CD4-positive, alpha-beta memory T cell (primary cell): ENCODE data around the gene FANCE. TPM values are rescaled to one million over a fixed set of nuclear protein-coding genes. Genes with fewer than 3 reads are reported as not detected.

ENCODE experiments used
- CTCF ChIA-PET: fragments of 350-600 bp; sonication (Branson Sonifier 250); formaldehyde crosslinking; loops from one replicate; lab custom pipeline; 2021; ENCODE audit warnings: inconsistent platforms; ENCODE audit not compliant: partially characterized antibody; lab: Charles Lee
- POLR2A ChIA-PET: fragments of 350-600 bp; sonication (Branson Sonifier 250); formaldehyde crosslinking; loops from one replicate; lab custom pipeline; 2021; ENCODE audit not compliant: partially characterized antibody; lab: Charles Lee
- DNase-seq, 5 donors: peaks; one replicate each; pipeline versions ENCODE4 v3.0.0 to v3.0.0-alpha.2; 2020 to 2022; ENCODE audit warnings: mixed read lengths in 1 of 5
- H3K27ac ChIP-seq: one replicate; pipeline ENCODE4 v1.7.0; 2013; ENCODE audit warnings: low read depth, low read length
- H3K27me3 ChIP-seq: 2 replicates; pipeline ENCODE4 v1.7.0; 2013; ENCODE audit warnings: mild to moderate bottlenecking, low read length, moderate library complexity; ENCODE audit not compliant: insufficient read depth
- H3K36me3 ChIP-seq: 2 replicates; pipeline ENCODE4 v1.7.0; 2013; ENCODE audit warnings: mild to moderate bottlenecking, low read length, moderate library complexity; ENCODE audit not compliant: insufficient read depth
- H3K4me1 ChIP-seq: 2 replicates; pipeline ENCODE4 v1.7.0; 2013; ENCODE audit warnings: mild to moderate bottlenecking, low read length, moderate library complexity; ENCODE audit not compliant: insufficient read depth
- H3K4me3 ChIP-seq, 2 donors: one replicate each; pipeline ENCODE4 v1.7.0; 2013; ENCODE audit warnings: low read length in 2 of 2, mild to moderate bottlenecking in 1 of 2
- H3K9me3 ChIP-seq, 2 donors: one replicate each; pipeline ENCODE4 v1.7.0; 2013; ENCODE audit warnings: low read length in 2 of 2, control low read depth in 1 of 2; ENCODE audit not compliant: control insufficient read depth in 1 of 2
- H3K27ac Mint-ChIP-seq, 7 donors: one replicate each; pipeline ENCODE4 v1.8.0; 2020 to 2021; ENCODE audit warnings: mixed read lengths in 7 of 7, mild to moderate bottlenecking in 6 of 7, inconsistent platforms in 3 of 7, moderate library complexity in 3 of 7
- H3K27me3 Mint-ChIP-seq, 2 donors: one replicate each; pipeline ENCODE4 v1.8.0; 2020 to 2021; ENCODE audit warnings: mixed read lengths in 2 of 2
- H3K36me3 Mint-ChIP-seq, 2 donors: one replicate each; pipeline ENCODE4 v1.8.0; 2020 to 2021; ENCODE audit warnings: mixed read lengths in 2 of 2, inconsistent platforms in 1 of 2, mild to moderate bottlenecking in 1 of 2
- H3K4me1 Mint-ChIP-seq, 4 donors: one replicate each; pipeline ENCODE4 v1.8.0; 2020 to 2021; ENCODE audit warnings: mixed read lengths in 4 of 4, mild to moderate bottlenecking in 1 of 4
- H3K4me3 Mint-ChIP-seq, 8 donors: one replicate each; pipeline ENCODE4 v1.8.0; 2020 to 2021; ENCODE audit warnings: mixed read lengths in 8 of 8, mild to moderate bottlenecking in 7 of 8, moderate library complexity in 6 of 8, inconsistent platforms in 3 of 8
- H3K9me3 Mint-ChIP-seq, 8 donors: one replicate each; pipeline ENCODE4 v1.8.0; 2020 to 2021; ENCODE audit warnings: mixed read lengths in 8 of 8, mild to moderate bottlenecking in 5 of 8, inconsistent platforms in 3 of 8, moderate library complexity in 1 of 8
- intact Hi-C: fragments of 100-400 bp; cut with micrococcal nuclease; formaldehyde crosslinking; loops from one replicate; pipeline ENCODE4 v1.15.1; 2023
- polyA plus RNA-seq, 2 donors: library from polyadenylated mRNA; unstranded; fragments of 300-500 nt; fragmentation: Illumina TruSeq; gene quantifications; one replicate each; pipeline ENCODE4 v1.2.3, GENCODE V29; 2021
- total RNA-seq, 2 experiments: library from RNA; stranded (reverse); gene quantifications; one replicate each; pipeline ENCODE4 v1.2.3, GENCODE V29; 2021

Gene FANCE
- total RNA-seq (1 to 10 TPM; 8.9 to 9.0 TPM), polyA plus RNA-seq (1 to 10 TPM; 5.4 to 7.0 TPM)

- ChIA-PET POLR2A (interaction anchor here (0.7 to 7.5 kb wide), 9 partner anchors 16 to 284 kb away, joined by 3 to 107 read pairs (median 7); partner anchors contain the start of genes ARMC12, DEF6, PPARD and RPL10A), CTCF (interaction anchor here (0.9 to 11.9 kb wide), 11 partner anchors 11 to 275 kb away, joined by 3 to 243 read pairs (median 7); partner anchors contain the start of genes DEF6, PPARD and RPL10A)
- Histone ChIP-seq H3K27me3 (no peaks in the 10 kb centered on the region), H3K4me3 (peak within 1 kb of the TSS; percentile 0 to 66), H3K9me3 (no peaks in the 10 kb centered on the region), H3K27ac (peak within 1 kb of the TSS; percentile 59), H3K4me1 (peaks cover 40% of the 10 kb centered on the region), H3K36me3 (no peaks in the 10 kb centered on the region)
- intact Hi-C loops = loop anchor here (1.0 to 5.0 kb wide), 2 partner anchors 16 to 285 kb away; partner anchors contain the start of genes ARMC12 and RPL10A
- Mint-ChIP-seq H3K27me3 (no peaks in the 10 kb centered on the region), H3K36me3 (peaks cover 10 to 14% of the 10 kb centered on the region in 2 donors), H3K4me1 (peaks cover 29 to 53% (median 39%) of the 10 kb centered on the region in 4 donors), H3K4me3 (peak within 1 kb of the TSS; percentile 84 to 91 (median 87)), H3K27ac (peak within 1 kb of the TSS; percentile 54 to 94 (median 89)), H3K9me3 (no peaks in the 10 kb centered on the region)
- peak; percentile 77 to 90 (median 81) for DNase-seq
Measured at GRCh38 chr6:35452183-35453090, at the start of gene FANCE. Gene FANCE, plus strand, starts transcription at chr6:35452338. Its CDS starts 208 bp downstream, at chr6:35452546.

GRCh38 chr6:35402856-35403191, 49.3 kb upstream of the FANCE start:
- no peaks in the 10 kb centered on the region for H3K36me3 ChIP-seq
- ChIA-PET POLR2A (no interaction called here), CTCF (no interaction called here)
- Mint-ChIP-seq H3K9me3 (no peaks in the 10 kb centered on the region), H3K36me3 (peaks cover 6% of the 10 kb centered on the region in 2 donors), H3K4me3 (no peak overlapping the region), H3K4me1 (peaks cover 11 to 45% (median 14%) of the 10 kb centered on the region in 4 donors), H3K27me3 (no peaks in the 10 kb centered on the region), H3K27ac (peak overlapping the region in 6 of 7 donors; percentile 22 to 76 (median 46))
- no peaks in the 10 kb centered on the region for H3K4me1 ChIP-seq
- DNase-seq = no peak
- H3K27me3 ChIP-seq = no peaks in the 10 kb centered on the region
- H3K27ac ChIP-seq = no peak overlapping the region
- no peak overlapping the region for H3K4me3 ChIP-seq
- intact Hi-C loops = no loop called here
- no peaks in the 10 kb centered on the region for H3K9me3 ChIP-seq

- Mint-ChIP-seq H3K4me3 (peak overlapping the region in 1 of 8 donors; percentile 1), H3K27ac (peak overlapping the region; percentile 30 to 68 (median 62)), H3K9me3 (no peaks in the 10 kb centered on the region), H3K4me1 (peaks cover 9 to 46% (median 12%) of the 10 kb centered on the region in 4 donors), H3K36me3 (peaks cover 0 to 3% of the 10 kb centered on the region in 2 donors), H3K27me3 (no peaks in the 10 kb centered on the region)
- Histone ChIP-seq H3K36me3 (no peaks in the 10 kb centered on the region), H3K4me3 (no peak overlapping the region), H3K27ac (no peak overlapping the region), H3K27me3 (no peaks in the 10 kb centered on the region), H3K4me1 (no peaks in the 10 kb centered on the region), H3K9me3 (no peaks in the 10 kb centered on the region)
- ChIA-PET CTCF (interaction anchor here (0.6 to 1.6 kb wide), 3 partner anchors 10 to 58 kb away, joined by 3 read pairs; no protein-coding TSS in a partner anchor), POLR2A (interaction anchor here (0.5 to 0.9 kb wide), 2 partner anchors 16 to 137 kb away, joined by 4 to 5 read pairs; no protein-coding TSS in a partner anchor)
- intact Hi-C loops = no loop called here
- no peak for DNase-seq
Measured at GRCh38 chr6:35403544-35404442, 48.3 kb upstream of the FANCE start.

GRCh38 chr6:35406711-35407485, 45.2 kb upstream of the FANCE start:
- Histone ChIP-seq H3K27ac (no peak overlapping the region), H3K27me3 (no peaks in the 10 kb centered on the region), H3K4me3 (no peak overlapping the region), H3K4me1 (peaks cover 7% of the 10 kb centered on the region), H3K36me3 (no peaks in the 10 kb centered on the region), H3K9me3 (no peaks in the 10 kb centered on the region)
- intact Hi-C loops = no loop called here
- H3K36me3 Mint-ChIP-seq = peaks cover 13 to 19% of the 10 kb centered on the region in 2 donors
- peaks cover 0 to 2% (median 0%) of the 10 kb centered on the region in 8 donors for H3K9me3 Mint-ChIP-seq
- H3K4me1 Mint-ChIP-seq = peaks cover 13 to 51% (median 26%) of the 10 kb centered on the region in 4 donors
- POLR2A ChIA-PET = no interaction called here
- no peak overlapping the region for H3K4me3 Mint-ChIP-seq
- CTCF ChIA-PET = no interaction called here
- DNase-seq = no peak
- H3K27me3 Mint-ChIP-seq = no peaks in the 10 kb centered on the region
- peak overlapping the region in 4 of 7 donors; percentile 11 to 70 (median 41) for H3K27ac Mint-ChIP-seq

GRCh38 chr6:35409245-35409644, 42.9 kb upstream of the FANCE start:
- Histone ChIP-seq H3K4me3 (no peak overlapping the region), H3K36me3 (peaks cover 16% of the 10 kb centered on the region), H3K9me3 (no peaks in the 10 kb centered on the region), H3K27ac (no peak overlapping the region), H3K27me3 (no peaks in the 10 kb centered on the region), H3K4me1 (peaks cover 7% of the 10 kb centered on the region)
- Mint-ChIP-seq H3K36me3 (peaks cover 27 to 36% of the 10 kb centered on the region in 2 donors), H3K27ac (peak overlapping the region in 5 of 7 donors; percentile 8 to 83 (median 70)), H3K27me3 (no peaks in the 10 kb centered on the region), H3K4me1 (peaks cover 9 to 52% (median 20%) of the 10 kb centered on the region in 4 donors), H3K4me3 (no peak overlapping the region), H3K9me3 (peaks cover 0 to 2% (median 0%) of the 10 kb centered on the region in 8 donors)
- DNase-seq = no peak
- intact Hi-C loops = no loop called here
- ChIA-PET POLR2A (interaction anchor here (0.6 kb wide), 1 partner anchor 23 kb away, joined by 3 read pairs; no protein-coding TSS in a partner anchor), CTCF (interaction anchor here (2.9 kb wide), 1 partner anchor 10 kb away, joined by 14 read pairs; no protein-coding TSS in a partner anchor)

GRCh38 chr6:35410131-35410530, 42.0 kb upstream of the FANCE start:
- H3K4me3 Mint-ChIP-seq = peak overlapping the region in 2 of 8 donors; percentile 7 to 41
- H3K36me3 Mint-ChIP-seq = peaks cover 27 to 44% of the 10 kb centered on the region in 2 donors
- CTCF ChIA-PET = interaction anchor here (2.9 kb wide), 1 partner anchor 9 kb away, joined by 14 read pairs; no protein-coding TSS in a partner anchor

More at GRCh38 chr6:35410131-35410530, 42.0 kb upstream of the FANCE start:
- peaks cover 11% of the 10 kb centered on the region for H3K4me1 ChIP-seq
- POLR2A ChIA-PET = no interaction called here
- Mint-ChIP-seq H3K9me3 (peaks cover 0 to 2% (median 0%) of the 10 kb centered on the region in 8 donors), H3K27me3 (no peaks in the 10 kb centered on the region), H3K4me1 (peaks cover 12 to 61% (median 26%) of the 10 kb centered on the region in 4 donors), H3K27ac (peak overlapping the region; percentile 6 to 83 (median 64))
- no peaks in the 10 kb centered on the region for H3K27me3 ChIP-seq
- H3K4me3 ChIP-seq = no peak overlapping the region
- no peaks in the 10 kb centered on the region for H3K9me3 ChIP-seq
- H3K36me3 ChIP-seq = peaks cover 16% of the 10 kb centered on the region
- no peak overlapping the region for H3K27ac ChIP-seq
- DNase-seq = no peak
- intact Hi-C loops = loop anchor here (1.0 kb wide), 1 partner anchor 61 kb away; no protein-coding TSS in a partner anchor
